ENCODE data around the gene CPT1B.

GRCh38 chr22:50597097-50597496 is 18.9 kb upstream of the CPT1B start:
- no peak for TF ChIP-seq CTCF (IDR thresholded peaks at IDR 0.05; ENCODE audit: control extremely low read depth in 1 of 3, insufficient read depth in 1 of 3, low read depth in 1 of 3, low read length in 3 of 3)
- no peak for TF ChIP-seq CHD7 (IDR thresholded peaks at IDR 0.05; ENCODE audit: insufficient replicate concordance, low read length)
- TF ChIP-seq POLR2A (IDR thresholded peaks at IDR 0.05; ENCODE audit: control extremely low read depth in 1 of 2, low read depth in 2 of 2, low read length in 2 of 2) = no peak
- TF ChIP-seq ATF3 (IDR thresholded peaks at IDR 0.05; ENCODE audit: insufficient read depth, low read depth, low read length) = no peak
- TF ChIP-seq BACH1 (IDR thresholded peaks at IDR 0.05; ENCODE audit: low read length) = no peak
- no peak for TF ChIP-seq RFX5 (IDR thresholded peaks at IDR 0.05; ENCODE audit: borderline replicate concordance, low read depth, low read length)
- no peak for TF ChIP-seq USF2 (IDR thresholded peaks at IDR 0.05; ENCODE audit: low read length)
- no peak for TF ChIP-seq GABPA (IDR thresholded peaks at IDR 0.05; ENCODE audit: borderline replicate concordance, insufficient read depth, low read length)
- TF ChIP-seq SRF (IDR thresholded peaks at IDR 0.05; ENCODE audit: low read depth, low read length) = no peak
- no peak for TF ChIP-seq SP1 (IDR thresholded peaks at IDR 0.05; ENCODE audit: low read depth, low read length)
